NOMO-1 treated with DMSO at 0.1 percent for 48 hours (cell line): ENCODE data around the gene MYBPH.

ENCODE experiments used
- DNase-seq: peaks from one replicate; lab custom pipeline; 2025; ENCODE audit not compliant: unreplicated experiment; lab: John Stamatoyannopoulos, UW

The MYBPH gene

DNA sequence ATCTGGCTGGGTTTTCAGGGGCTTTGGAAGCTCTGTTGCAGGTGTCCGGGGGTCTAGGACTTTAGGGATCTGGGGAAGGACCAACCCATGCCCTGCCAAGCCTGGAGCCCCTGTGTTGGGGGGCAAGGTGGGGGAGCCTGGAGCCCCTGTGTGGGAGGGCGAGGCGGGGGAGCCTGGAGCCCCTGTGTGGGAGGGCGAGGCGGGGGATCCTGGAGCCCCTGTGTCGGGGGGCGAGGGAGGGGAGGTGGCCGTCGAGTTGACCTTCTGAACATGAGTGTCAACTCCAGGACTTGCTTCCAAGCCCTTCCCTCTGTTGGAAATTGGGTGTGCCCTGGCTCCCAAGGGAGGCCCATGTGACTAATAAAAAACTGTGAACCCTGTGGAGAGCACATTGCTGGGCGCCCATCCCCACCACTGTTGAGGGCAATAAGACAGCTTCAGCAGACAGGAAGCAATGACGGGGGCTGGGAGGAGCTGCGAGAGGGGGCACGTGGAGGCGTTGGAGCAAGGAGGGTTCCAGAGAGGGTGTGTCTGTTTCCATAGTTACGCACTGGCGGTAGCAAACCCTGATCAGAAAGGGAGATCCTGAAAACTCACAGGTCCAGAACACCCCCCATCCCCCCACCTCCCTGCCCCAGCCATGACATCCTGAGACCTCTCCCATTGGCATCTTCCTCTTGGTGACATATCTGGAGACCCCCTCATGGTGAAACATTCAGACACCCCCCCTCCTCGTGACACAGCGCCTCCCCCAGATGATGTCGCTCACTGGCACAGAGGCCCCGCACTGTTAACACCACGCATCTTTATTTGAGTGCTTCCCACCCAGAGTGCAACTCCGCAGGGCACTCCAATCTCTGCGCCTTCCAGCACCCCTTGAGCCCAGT lies 8.4 kb downstream of the MYBPH start:
- DNase-seq, result no peak

DNA sequence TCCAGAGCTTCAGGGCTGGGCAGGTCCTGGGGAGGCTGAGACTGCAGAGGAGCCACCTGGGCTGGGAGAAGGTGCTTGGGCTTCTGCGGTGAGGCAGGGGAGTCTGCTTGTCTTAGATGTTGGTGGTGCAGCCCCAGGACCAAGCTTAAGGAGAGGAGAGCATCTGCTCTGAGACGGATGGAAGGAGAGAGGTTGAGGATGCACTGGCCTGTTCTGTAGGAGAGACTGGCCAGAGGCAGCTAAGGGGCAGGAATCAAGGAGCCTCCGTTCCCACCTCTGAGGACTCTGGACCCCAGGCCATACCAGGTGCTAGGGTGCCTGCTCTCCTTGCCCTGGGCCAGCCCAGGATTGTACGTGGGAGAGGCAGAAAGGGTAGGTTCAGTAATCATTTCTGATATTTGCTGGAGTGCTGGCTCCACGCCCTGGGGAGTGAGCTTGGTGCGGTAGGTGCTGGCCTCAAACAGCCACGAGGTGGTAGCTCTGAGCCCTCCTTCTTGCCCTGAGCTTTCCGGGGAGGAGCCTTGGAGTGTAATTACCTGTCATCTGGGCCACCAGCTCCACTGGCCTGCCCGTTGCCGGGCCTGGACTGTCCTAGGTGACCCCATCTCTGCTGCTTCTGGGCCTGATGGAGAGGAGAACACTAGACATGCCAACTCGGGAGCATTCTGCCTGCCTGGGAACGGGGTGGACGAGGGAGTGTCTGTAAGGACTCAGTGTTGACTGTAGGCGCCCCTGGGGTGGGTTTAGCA lies 9.3 kb downstream of the MYBPH start:
- DNase-seq, result no peak

DNA sequence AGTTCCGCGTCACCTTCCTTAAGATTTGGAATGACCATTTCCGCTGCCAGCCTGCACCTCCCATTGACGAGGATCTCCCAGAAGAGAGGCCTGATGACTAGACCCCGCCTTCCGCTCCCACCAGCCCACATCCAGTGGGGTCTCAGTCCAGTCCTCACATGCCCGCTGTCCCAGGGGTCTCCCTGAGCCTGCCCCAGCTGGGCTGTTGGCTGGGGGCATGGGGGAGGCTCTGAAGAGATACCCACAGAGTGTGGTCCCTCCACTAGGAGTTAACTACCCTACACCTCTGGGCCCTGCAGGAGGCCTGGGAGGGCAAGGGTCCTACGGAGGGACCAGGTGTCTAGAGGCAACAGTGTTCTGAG lies 9.8 kb downstream of the MYBPH start:
- no peak for DNase-seq

DNA sequence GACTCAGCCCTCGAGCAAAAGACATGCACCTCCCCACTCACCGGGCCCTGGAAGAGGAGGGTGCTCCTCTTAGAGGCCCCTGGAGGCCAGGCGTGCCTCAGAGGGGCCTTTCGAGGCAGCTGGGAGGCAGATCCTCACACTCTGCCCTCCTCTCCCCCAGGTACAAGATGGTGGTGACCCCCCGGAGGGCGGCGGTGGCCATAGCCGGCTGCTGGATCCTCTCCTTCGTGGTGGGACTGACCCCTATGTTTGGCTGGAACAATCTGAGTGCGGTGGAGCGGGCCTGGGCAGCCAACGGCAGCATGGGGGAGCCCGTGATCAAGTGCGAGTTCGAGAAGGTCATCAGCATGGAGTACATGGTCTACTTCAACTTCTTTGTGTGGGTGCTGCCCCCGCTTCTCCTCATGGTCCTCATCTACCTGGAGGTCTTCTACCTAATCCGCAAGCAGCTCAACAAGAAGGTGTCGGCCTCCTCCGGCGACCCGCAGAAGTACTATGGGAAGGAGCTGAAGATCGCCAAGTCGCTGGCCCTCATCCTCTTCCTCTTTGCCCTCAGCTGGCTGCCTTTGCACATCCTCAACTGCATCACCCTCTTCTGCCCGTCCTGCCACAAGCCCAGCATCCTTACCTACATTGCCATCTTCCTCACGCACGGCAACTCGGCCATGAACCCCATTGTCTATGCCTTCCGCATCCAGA lies 10.4 kb downstream of the MYBPH start:
- no peak for DNase-seq

DNA sequence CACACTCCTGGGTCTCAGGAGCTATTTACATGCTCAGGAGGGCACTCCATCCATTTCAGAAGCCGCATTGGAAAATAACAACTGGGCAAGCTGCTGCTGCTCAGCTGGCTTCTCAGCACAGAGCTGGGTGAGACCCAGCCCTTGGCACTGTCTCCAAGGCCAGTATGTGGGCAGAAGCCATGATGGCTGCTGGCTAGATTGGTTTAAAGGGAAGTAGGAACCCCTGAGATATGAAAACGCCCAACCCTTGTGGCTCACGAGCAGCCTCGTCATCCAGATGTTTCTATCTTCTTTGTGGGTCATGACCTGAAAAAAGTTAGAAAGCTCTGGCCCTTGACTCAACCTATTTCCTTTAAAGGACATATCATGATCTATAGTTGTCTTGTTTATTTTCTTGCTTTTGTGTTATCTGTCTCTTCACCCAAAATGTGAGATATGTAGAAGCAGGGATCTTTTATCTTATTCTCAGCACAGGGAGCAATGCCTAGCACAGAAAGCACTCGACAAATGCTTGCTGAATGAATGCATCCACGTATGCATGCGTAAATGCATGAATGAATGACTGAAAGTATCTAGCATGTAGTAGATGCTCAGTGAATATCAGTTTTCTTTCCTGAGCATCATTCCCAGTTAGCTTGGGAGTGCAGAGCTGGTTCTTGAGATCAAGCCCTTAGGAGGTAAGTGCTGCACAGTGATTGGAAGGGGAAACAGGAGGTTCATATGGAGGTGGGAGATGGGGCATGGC lies 11.6 kb downstream of the MYBPH start:
- DNase-seq, result no peak

DNA sequence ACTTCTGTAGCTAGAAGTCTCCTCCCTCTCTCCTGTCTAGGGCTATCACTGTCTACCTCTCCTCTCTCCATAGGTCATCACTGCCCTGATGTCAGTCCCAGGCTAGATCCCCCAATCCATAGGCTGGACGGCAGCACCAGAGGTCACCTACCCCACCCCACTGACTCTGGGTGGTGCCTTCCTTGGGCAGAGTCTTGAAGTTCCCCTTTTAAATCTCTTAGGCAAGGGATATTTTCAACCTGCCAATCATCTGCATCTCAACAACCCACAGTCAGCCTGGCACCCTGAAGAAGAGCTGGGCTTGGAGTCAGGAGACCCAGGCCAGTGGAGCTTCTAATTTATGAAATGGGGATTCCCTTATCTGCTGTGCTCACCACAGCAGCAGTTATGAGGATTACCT lies 13.2 kb downstream of the MYBPH start:
- DNase-seq, result peak; percentile 25

DNA sequence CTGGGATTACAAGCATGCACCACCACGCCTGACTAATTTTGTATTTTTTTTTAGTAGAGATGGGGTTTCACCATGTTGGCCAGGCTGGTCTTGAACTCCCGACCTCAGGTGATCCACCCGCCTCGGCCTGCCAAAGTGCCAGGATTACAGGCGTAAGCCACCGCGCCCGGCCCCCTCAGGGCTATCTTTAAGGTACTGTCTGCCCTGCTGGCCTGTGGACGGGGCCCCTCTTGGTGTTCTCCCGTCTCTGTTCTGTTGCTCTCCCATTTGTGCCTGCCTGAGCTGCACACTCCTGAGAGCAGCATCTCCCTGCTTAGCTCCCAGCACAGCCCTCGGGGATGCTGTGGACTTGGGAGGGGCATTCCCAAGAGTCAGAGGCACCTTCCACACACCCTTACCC lies 13.9 kb downstream of the MYBPH start:
- no peak for DNase-seq

DNA sequence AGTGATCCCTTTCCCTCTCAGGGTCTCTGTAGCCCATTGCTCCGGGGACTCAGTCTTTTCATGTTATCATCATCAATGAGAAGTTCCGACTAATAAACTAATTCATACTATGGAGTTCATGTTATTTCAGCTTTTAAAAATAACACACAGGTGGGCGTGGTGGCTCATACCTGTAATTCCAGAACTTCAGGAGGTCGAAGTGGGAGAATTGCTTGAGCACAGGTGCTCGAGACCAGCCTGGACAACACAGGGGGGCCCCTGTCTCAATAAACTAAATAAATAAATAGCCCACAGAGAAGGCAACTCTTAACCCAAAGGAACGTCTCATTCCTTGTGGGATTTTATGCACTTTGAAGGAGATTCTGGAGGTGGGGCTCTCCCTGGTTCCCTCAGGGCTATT lies 14.5 kb downstream of the MYBPH start:
- no peak for DNase-seq

DNA sequence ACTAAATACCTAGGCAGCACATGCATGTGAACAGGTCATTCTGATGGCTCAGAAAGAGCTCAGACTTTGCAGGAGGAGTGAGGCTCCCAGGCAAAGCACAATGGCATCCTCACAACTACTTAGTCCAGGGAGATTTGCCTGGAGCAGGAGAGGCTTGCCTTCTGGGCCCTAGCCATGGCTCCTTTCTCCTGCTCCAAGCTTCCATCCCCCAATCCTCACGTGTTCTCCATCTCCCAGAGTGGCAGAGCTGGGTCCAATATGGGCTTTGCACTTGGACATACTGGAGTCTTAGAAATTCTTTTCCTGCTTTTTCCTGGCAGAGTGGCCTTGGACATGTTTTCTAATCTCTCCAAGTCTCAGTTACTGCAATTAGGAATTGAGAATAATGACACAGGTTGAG lies 15.8 kb downstream of the MYBPH start:
- no peak for DNase-seq

DNA sequence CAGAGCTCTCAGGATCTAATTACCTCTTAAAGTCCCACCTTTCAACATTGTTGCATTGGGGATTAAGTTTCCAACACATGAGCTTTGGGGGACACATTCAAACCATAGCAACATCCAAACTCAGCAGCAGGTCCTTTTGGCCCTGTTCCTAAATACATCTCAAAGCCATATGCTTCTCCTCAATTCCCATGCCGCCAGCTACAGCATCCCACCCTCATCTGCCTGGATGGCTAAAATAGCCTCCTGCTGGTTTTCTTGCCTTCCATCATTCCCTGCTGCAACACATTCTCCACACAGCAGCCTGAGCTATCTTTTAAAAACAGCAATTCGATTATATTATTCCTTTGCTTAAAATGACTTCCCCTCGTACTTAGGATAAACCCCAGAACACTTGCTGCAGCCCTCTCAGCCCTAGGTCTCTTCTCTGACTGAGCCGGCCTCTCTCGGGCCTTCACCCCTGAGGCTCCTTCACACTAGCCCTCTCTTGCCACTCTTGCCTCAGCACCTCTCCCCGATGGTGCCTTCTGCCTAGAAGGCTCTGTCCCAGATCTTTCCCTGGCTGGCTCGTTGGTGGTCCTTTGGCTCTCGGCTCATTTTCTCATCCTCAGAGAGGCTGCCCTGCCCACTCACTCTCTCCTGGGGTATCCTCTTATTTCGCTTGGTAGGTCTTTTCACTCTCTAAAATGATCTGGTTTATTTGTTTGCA lies 16.5 kb downstream of the MYBPH start:
- DNase-seq, result no peak

DNA sequence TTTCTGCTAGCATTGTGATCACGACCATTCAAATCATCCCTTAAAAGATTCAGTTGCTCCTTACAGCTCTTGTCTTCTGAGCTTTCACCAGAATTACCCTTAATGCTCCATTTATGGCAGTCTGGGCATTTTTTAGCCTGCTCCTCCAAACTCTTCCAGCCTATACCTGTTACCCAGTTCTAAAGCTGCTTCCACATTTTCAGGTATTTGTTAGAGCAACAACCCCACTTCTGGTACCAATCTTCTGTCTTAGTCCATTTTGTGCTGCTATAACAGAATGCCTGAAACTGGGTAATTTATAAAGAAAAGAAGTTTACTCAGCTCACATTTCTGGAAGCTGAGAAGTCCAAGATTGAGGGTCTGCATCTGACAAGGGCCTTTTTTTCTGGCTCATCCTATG lies 17.2 kb downstream of the MYBPH start:
- no peak for DNase-seq

DNA sequence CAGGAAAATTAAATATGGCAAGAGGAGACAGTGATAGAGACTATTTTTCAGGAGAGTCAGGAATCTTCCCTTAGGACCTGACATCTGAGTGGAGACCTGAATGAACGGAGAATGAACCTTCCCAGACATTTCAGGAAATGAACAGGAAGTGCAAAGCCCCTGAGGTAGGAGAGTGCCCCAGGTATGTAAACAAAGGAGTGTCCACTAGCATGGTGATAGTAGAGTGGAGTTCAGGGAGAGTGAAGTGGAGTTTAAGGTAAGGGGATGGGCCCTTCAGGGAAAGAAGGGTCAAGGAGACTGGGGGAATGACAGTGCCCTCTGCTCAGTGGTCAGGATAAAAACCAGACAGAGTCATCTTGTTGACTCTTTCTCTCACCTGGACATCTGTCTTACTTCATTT lies 19.3 kb downstream of the MYBPH start:
- no peak for DNase-seq

DNA sequence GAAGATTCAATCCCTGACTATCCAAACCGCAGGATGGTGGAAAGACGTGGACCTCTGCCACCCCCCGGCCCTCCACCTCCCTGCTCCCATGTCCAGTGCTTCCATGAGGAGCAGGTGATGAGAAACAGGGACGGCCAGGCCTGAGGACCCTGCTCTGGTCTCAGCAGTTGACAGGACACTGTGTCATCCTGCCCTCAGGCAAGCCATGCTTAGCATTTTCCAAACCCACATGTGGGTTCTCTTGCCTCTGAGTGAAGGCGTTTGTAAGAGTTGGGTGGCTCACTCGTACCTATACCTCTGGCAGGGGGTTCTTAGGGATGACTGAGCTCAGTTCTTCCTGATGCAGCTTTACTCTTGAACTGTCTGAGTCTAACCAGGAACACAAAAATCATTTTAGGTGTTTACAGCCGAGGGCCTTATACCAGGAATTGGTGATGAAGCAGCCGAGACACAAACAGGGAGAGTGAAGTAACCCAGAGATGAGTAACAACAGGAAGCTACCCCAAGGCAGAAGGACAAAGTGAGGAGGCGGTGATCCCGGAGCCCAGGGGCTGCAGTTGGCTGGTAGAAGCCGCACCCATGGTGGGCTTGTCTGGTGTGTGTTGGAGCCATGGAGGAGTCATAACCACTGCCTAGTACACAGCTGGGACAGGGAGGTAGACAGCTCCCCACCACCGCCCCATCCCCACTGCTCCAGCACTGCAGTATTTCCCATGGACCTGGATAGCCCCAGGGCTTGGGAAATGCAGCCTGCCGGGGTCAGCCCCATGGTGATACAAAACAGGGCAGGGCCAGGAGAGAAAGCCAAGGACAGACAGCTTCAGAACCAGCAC lies 21.4 kb downstream of the MYBPH start:
- no peak for DNase-seq

DNA sequence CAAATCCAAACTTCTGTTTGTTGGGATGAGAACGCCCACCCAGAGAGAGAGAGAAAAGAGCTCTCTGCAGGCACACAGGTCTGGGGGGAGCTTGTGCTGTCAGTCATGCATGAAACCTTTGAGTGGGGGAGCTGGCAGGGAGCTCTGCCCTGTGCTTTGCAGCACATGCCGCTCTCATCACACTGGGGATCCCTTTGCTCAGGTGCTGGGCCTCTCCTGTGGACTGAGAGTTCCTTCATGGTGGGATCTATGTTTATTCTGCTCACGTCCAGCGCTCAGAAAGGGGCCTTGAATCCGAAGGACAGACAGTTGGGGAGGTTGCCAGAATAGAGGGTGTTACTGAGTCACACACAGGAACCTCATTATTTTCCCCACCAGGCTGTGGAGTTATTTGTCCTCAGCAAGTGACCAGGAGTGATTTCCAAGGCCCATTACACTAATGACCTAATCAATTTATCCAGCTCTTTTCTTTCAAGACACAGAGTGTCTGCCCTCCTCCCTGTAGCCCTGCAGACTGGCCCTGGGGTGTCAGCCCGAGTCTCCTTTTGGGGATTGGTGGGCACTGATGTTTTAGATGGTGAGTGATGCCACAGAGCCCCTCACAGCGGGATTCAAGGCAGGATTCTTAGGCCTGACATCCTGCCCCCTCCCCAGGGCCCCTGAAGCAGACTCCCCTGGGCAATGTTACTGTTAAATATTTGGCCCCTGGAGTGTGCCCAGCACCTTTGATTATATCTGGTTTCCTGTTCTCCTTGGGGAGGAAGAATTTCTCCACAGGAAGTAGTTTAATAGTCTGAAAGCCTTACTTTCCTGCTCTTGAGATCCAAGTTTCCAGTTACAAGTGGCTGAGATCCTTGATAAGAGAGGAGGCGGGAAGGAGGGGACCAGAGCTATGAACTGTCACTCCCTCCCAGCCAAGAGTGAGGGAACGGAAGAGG lies 22.3 kb downstream of the MYBPH start:
- no peak for DNase-seq

DNA sequence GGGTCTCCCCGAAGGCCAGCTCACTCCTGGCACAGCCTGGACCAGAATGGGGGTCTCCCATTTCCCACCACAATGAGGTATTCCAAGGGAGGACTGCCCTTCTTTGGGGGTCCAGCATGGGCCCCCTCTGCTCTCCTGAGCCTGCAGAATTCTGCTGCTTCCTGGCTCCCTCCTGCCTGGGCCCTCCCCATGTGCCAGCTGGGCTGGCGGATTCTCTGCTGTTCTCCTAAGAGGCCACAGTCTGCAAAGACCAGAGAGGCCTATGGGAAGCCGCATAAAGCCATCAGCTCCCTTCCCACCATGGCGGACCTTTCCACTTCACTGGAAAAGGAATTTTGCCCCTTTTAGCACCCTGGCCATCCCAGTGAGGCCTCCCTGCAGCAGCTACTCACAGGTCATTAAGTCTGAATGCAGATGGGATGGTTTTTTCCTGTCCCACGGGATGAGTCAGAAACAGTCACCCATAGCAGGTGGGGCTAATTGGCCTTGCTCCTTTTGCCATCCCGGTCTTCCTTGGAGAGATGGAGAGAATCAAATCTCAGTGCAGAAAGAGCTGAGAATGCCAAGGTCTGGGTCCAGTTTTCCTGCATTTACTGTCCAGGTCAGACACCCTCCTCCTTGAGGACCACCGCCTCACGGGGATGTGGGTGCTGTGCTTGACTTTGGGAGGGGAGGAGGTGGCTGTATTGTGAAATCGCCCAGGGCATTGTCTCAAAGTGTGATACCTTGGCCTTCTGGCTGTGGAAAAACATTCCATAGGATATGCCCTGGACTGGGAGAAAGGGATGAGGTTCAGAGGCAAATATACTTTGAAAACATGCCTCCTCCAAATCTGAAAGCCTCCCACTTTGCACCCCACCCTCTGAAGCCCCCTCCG lies 23.2 kb downstream of the MYBPH start:
- DNase-seq, result no peak

DNA sequence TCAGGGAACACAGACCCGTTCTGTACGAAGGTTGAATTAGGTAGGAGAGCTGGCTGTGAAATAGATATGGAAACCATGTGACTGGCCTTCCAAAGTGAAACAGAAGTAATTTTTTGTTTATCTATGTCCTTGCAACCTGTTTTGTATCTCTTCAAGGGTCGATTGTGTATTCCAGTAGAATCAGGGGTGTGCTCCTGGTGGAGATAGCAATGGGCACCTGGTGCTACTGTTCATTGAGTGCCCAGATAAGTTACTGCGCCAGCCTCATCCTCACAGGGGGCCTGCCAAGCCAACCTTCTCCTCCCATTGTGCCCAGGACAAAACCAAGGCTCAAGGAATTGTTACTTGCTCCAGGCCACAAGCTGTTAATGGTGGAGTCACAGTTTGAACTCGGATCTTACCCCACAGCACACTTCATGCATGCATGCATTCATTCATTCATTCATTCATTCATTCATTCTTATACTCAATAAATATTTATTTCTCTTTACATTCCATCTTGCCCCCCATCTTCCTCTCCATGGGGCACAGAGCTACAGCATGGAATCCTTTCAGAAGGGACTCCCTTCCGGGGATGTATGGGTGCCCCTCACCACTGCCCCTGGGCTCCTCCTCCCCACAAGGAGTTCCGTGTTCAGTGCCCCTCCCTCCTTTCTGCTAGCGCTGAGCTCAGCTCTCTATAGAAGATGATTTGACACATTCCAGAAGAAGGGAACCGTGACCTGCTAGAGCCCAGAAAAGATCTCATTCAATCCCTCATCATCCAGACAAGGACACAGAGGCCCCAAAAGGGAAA lies 24.1 kb downstream of the MYBPH start:
- no peak for DNase-seq
